ENCODE results near the gene PLAU. TPM values are rescaled to one million over a fixed set of nuclear protein-coding genes. Genes with fewer than 3 reads are reported as not detected.
A peak's percentile ranks its signal among the peaks of the same experiment; 100 is the strongest.

Gene PLAU
- 1 to 10 TPM; 2.2 to 4.8 TPM for total RNA-seq

GRCh38 chr10:73910764-73911552 lies at the start of gene PLAU:
PLAU (plus strand) TSS chr10:73911132; CDS start chr10:73911556, 424 bp downstream.
- ATAC-seq, result peak; percentile 73
- CTCF ChIA-PET, result interaction anchor here (0.8 to 4.7 kb wide), 13 partner anchors 8 to 193 kb away, joined by 3 to 28 read pairs (median 4); no protein-coding TSS in a partner anchor
- Mint-ChIP-seq H3K27me3 (peaks cover 34% of the 10 kb centered on the region), H3K27ac (peak within 1 kb of the TSS; percentile 70), H3K9me3 (ENCODE audit: low read depth) (no peaks in the 10 kb centered on the region), H3K4me1 (peaks cover 38% of the 10 kb centered on the region), H3K4me3 (peak within 1 kb of the TSS; percentile 86), H3K36me3 (peaks cover 11% of the 10 kb centered on the region)
- peak; percentile 60 for DNase-seq

GRCh38 chr10:73862011-73862410 lies 48.9 kb upstream of the PLAU start:
- Mint-ChIP-seq H3K4me1 (peaks cover 97% of the 10 kb centered on the region), H3K27me3 (no peaks in the 10 kb centered on the region), H3K4me3 (no peak overlapping the region), H3K9me3 (ENCODE audit: low read depth) (no peaks in the 10 kb centered on the region), H3K36me3 (peaks cover 41% of the 10 kb centered on the region), H3K27ac (no peak overlapping the region)
- CTCF ChIA-PET, result interaction anchor here (0.7 to 7.1 kb wide), 5 partner anchors 11 to 79 kb away, joined by 3 to 84 read pairs (median 8); partner anchors contain the start of gene CAMK2G
- ATAC-seq (no peak), DNase-seq (no peak)

GRCh38 chr10:73863039-73863817 lies 47.7 kb upstream of the PLAU start:
- Mint-ChIP-seq H3K36me3 (peaks cover 40% of the 10 kb centered on the region), H3K4me3 (no peak overlapping the region), H3K27me3 (no peaks in the 10 kb centered on the region), H3K4me1 (peaks cover 92% of the 10 kb centered on the region), H3K9me3 (ENCODE audit: low read depth) (no peaks in the 10 kb centered on the region), H3K27ac (peak overlapping the region; percentile 44)
- no peak for ATAC-seq
- CTCF ChIA-PET, result interaction anchor here (1.0 to 7.1 kb wide), 5 partner anchors 9 to 78 kb away, joined by 3 to 84 read pairs (median 17); partner anchors contain the start of gene CAMK2G
- no peak for DNase-seq

GRCh38 chr10:73864229-73864628 lies 46.7 kb upstream of the PLAU start:
- Mint-ChIP-seq H3K4me3 (no peak overlapping the region), H3K27ac (peak overlapping the region; percentile 95), H3K36me3 (peaks cover 38% of the 10 kb centered on the region), H3K27me3 (no peaks in the 10 kb centered on the region), H3K4me1 (peaks cover 89% of the 10 kb centered on the region), H3K9me3 (ENCODE audit: low read depth) (no peaks in the 10 kb centered on the region)
- CTCF ChIA-PET, result interaction anchor here (1.0 to 7.1 kb wide), 6 partner anchors 8 to 77 kb away, joined by 3 to 84 read pairs (median 11); partner anchors contain the start of gene CAMK2G
- no peak for DNase-seq
- ATAC-seq, result no peak

- Mint-ChIP-seq H3K4me3 (peak overlapping the region; percentile 60), H3K4me1 (peaks cover 83% of the 10 kb centered on the region), H3K9me3 (ENCODE audit: low read depth) (no peaks in the 10 kb centered on the region), H3K36me3 (peaks cover 40% of the 10 kb centered on the region), H3K27me3 (no peaks in the 10 kb centered on the region), H3K27ac (peak overlapping the region; percentile 95)
- no peak for DNase-seq
- CTCF ChIA-PET, result interaction anchor here (1.0 to 7.1 kb wide), 8 partner anchors 8 to 89 kb away, joined by 3 to 84 read pairs (median 6); partner anchors contain the start of gene CAMK2G
- no peak for ATAC-seq
Observed at GRCh38 chr10:73865107-73865458, 45.8 kb upstream of the PLAU start.

GRCh38 chr10:73865459-73866442 lies 45.2 kb upstream of the PLAU start:
- CTCF ChIA-PET, result interaction anchor here (0.7 to 7.1 kb wide), 8 partner anchors 8 to 88 kb away, joined by 3 to 84 read pairs (median 6); partner anchors contain the start of gene CAMK2G
- peak; percentile 88 for ATAC-seq

GRCh38 chr10:73866621-73867020 lies 44.3 kb upstream of the PLAU start:
- CTCF ChIA-PET, result interaction anchor here (1.6 to 7.1 kb wide), 4 partner anchors 8 to 74 kb away, joined by 4 to 84 read pairs (median 17); partner anchors contain the start of gene CAMK2G
- Mint-ChIP-seq H3K4me1 (peaks cover 81% of the 10 kb centered on the region), H3K27me3 (no peaks in the 10 kb centered on the region), H3K9me3 (ENCODE audit: low read depth) (no peaks in the 10 kb centered on the region), H3K36me3 (peaks cover 40% of the 10 kb centered on the region), H3K27ac (peak overlapping the region; percentile 95), H3K4me3 (peak overlapping the region; percentile 5)
- no peak for DNase-seq
- no peak for ATAC-seq

More at GRCh38 chr10:73865459-73866442, 45.2 kb upstream of the PLAU start:
- DNase-seq, result peak; percentile 79
- H3K4me3 Mint-ChIP-seq, result peak overlapping the region; percentile 60
- no peaks in the 10 kb centered on the region for H3K9me3 Mint-ChIP-seq (ENCODE audit: low read depth)
- peaks cover 36% of the 10 kb centered on the region for H3K36me3 Mint-ChIP-seq
- H3K27ac Mint-ChIP-seq, result peak overlapping the region; percentile 95
- H3K4me1 Mint-ChIP-seq, result peaks cover 82% of the 10 kb centered on the region
- no peaks in the 10 kb centered on the region for H3K27me3 Mint-ChIP-seq

- H3K4me3 Mint-ChIP-seq, result no peak overlapping the region
- ATAC-seq, result no peak
- H3K9me3 Mint-ChIP-seq (ENCODE audit: low read depth), result no peaks in the 10 kb centered on the region
- H3K36me3 Mint-ChIP-seq, result peaks cover 44% of the 10 kb centered on the region
- peak overlapping the region; percentile 95 for H3K27ac Mint-ChIP-seq
- DNase-seq, result no peak
- CTCF ChIA-PET, result interaction anchor here (1.7 to 7.1 kb wide), 2 partner anchors 8 to 12 kb away, joined by 3 to 84 read pairs; no protein-coding TSS in a partner anchor
- no peaks in the 10 kb centered on the region for H3K27me3 Mint-ChIP-seq
- peaks cover 82% of the 10 kb centered on the region for H3K4me1 Mint-ChIP-seq
Observed at GRCh38 chr10:73867126-73867807, 43.7 kb upstream of the PLAU start.

- CTCF ChIA-PET, result interaction anchor here (1.7 to 3.2 kb wide), 3 partner anchors 9 to 16 kb away, joined by 3 to 17 read pairs (median 4); no protein-coding TSS in a partner anchor
- ATAC-seq (no peak), DNase-seq (no peak)
- Mint-ChIP-seq H3K36me3 (peaks cover 46% of the 10 kb centered on the region), H3K27me3 (no peaks in the 10 kb centered on the region), H3K4me1 (peaks cover 82% of the 10 kb centered on the region), H3K4me3 (no peak overlapping the region), H3K9me3 (ENCODE audit: low read depth) (no peaks in the 10 kb centered on the region), H3K27ac (peak overlapping the region; percentile 51)
Observed at GRCh38 chr10:73867871-73868631, 42.9 kb upstream of the PLAU start.

- no peaks in the 10 kb centered on the region for H3K9me3 Mint-ChIP-seq (ENCODE audit: low read depth)
- H3K27me3 Mint-ChIP-seq, result no peaks in the 10 kb centered on the region
- H3K4me1 Mint-ChIP-seq, result peaks cover 79% of the 10 kb centered on the region
- no peak for ATAC-seq
- no peak for DNase-seq
- peak overlapping the region; percentile 13 for H3K27ac Mint-ChIP-seq
- H3K36me3 Mint-ChIP-seq, result peaks cover 39% of the 10 kb centered on the region
- H3K4me3 Mint-ChIP-seq, result no peak overlapping the region
- CTCF ChIA-PET, result interaction anchor here (1.7 to 3.2 kb wide), 4 partner anchors 10 to 17 kb away, joined by 3 to 17 read pairs (median 6); no protein-coding TSS in a partner anchor
Observed at GRCh38 chr10:73868655-73869195, 42.2 kb upstream of the PLAU start.
